HG02885 (cell line): ENCODE data around the gene B9D1.

ENCODE experiments used
- ATAC-seq: cut with Tn5 transposase; IDR thresholded peaks from one replicate; pipeline ENCODE4 v1.9.1; 2021; ENCODE audit warnings: mild to moderate bottlenecking; ENCODE audit not compliant: unreplicated experiment, poor library complexity

Gene B9D1

GRCh38 chr17:19377602-19378415, 15.3 kb upstream of the B9D1 start:
- ATAC-seq = peak; percentile 94

GRCh38 chr17:19376811-19377210, 14.3 kb upstream of the B9D1 start:
- no peak for ATAC-seq

- ATAC-seq = no peak
Measured at GRCh38 chr17:19375732-19376131, 13.2 kb upstream of the B9D1 start.

- ATAC-seq = no peak
Measured at GRCh38 chr17:19374136-19374535, 11.6 kb upstream of the B9D1 start.

GRCh38 chr17:19372866-19373504, 10.5 kb upstream of the B9D1 start:
- no peak for ATAC-seq

- ATAC-seq = no peak
Measured at GRCh38 chr17:19372439-19372838, 9.9 kb upstream of the B9D1 start.

GRCh38 chr17:19372011-19372370, 9.5 kb upstream of the B9D1 start:
- no peak for ATAC-seq

GRCh38 chr17:19371259-19372010, 8.9 kb upstream of the B9D1 start:
- ATAC-seq = no peak

GRCh38 chr17:19370493-19370960, 8.0 kb upstream of the B9D1 start:
- ATAC-seq = peak; percentile 61

GRCh38 chr17:19369846-19370492, 7.4 kb upstream of the B9D1 start:
- ATAC-seq = no peak

- ATAC-seq = no peak
Measured at GRCh38 chr17:19369107-19369778, 6.7 kb upstream of the B9D1 start.

- ATAC-seq = no peak
Measured at GRCh38 chr17:19368229-19368628, 5.7 kb upstream of the B9D1 start.

GRCh38 chr17:19366637-19366972, 4.1 kb upstream of the B9D1 start:
- ATAC-seq = no peak

GRCh38 chr17:19365833-19366636, 3.5 kb upstream of the B9D1 start:
- no peak for ATAC-seq

GRCh38 chr17:19365499-19365817, 2.9 kb upstream of the B9D1 start:
- no peak for ATAC-seq

- ATAC-seq = no peak
Measured at GRCh38 chr17:19364699-19365498, 2.4 kb upstream of the B9D1 start.

- ATAC-seq = no peak
Measured at GRCh38 chr17:19363460-19364035, 1.0 kb upstream of the B9D1 start.

GRCh38 chr17:19363114-19363438, 553 bp upstream of the B9D1 start:
- no peak for ATAC-seq

GRCh38 chr17:19361944-19362276, 613 bp downstream of the B9D1 start:
- no peak for ATAC-seq
